Prostate gland (tissue), 2 donors: ENCODE data around the gene TAOK1. TPM values are rescaled to one million over a fixed set of nuclear protein-coding genes. Genes with fewer than 3 reads are reported as not detected.

ENCODE experiments used
- DNase-seq: peaks from one replicate; pipeline ENCODE4 v3.0.0-alpha.2; 2019; ENCODE audit warnings: low spot score
- H3K27ac ChIP-seq, 2 donors: fragments of 200-600 bp; sonication (generic); 2 replicates each; pipeline ENCODE4 v1.5.1; 2017 to 2019
- H3K27me3 ChIP-seq: fragments of 200-600 bp; sonication (generic); replicated peaks from 2 replicates; pipeline ENCODE4 v1.5.1; 2019; ENCODE audit not compliant: insufficient read depth
- H3K36me3 ChIP-seq, 2 donors: fragments of 200-600 bp; sonication (generic); 1 replicate in 1 of 2; 2 replicates in 1 of 2; pipeline versions ENCODE4 v1.5.1 to v1.8.1; 2017 to 2019
- H3K4me1 ChIP-seq: fragments of 200-600 bp; sonication (generic); replicated peaks from 2 replicates; pipeline ENCODE4 v1.5.1; 2019
- H3K4me3 ChIP-seq, 2 donors: fragments of 200-600 bp; sonication (generic); 2 replicates each; pipeline ENCODE4 v1.5.1; 2017 to 2019
- H3K9me3 ChIP-seq: fragments of 200-600 bp; sonication (generic); 2 replicates; pipeline ENCODE4 v1.5.1; 2017
- POLR2A ChIP-seq: fragments of 450-650 bp; IDR thresholded peaks from one replicate; pipeline ENCODE4 v1.6.1; 2016; ENCODE audit warnings: antibody characterized with exemption, mild to moderate bottlenecking
- POLR2AphosphoS5 ChIP-seq: sonication (generic); formaldehyde crosslinking; IDR thresholded peaks from one replicate; pipeline ENCODE4 v1.6.1; 2017; ENCODE audit warnings: antibody characterized with exemption
- WGBS: methylation state at CpG from one replicate; pipeline ENCODE4 v1.1.5; 2018; 5-methylcytosine and 5-hydroxymethylcytosine counted together
- intact Hi-C: fragments of 100-400 bp; cut with DNase I; formaldehyde crosslinking; loops from one replicate; pipeline ENCODE4 v1.14.2; 2022
- total RNA-seq, 2 donors: library from RNA; depleted of rRNA; stranded (reverse); fragments of >200 nt; gene quantifications; one replicate each; pipeline ENCODE4 v1.1.0, GENCODE V29; 2016
- TF ChIP-seq, protein P1 (sequence below), 4 experiments: fragments of 200-600 bp in 2 of 4; fragments of 450-650 bp in 2 of 4; sonication (generic) in 2 of 4; IDR thresholded peaks; 1 replicate in 3 of 4; 2 replicates in 1 of 4; pipeline ENCODE4 v1.5.1; 2016 to 2019; ENCODE audit warnings: antibody characterized with exemption in 4 of 4, mild to moderate bottlenecking in 2 of 4, moderate library complexity in 2 of 4

Gene TAOK1
- 10 to 100 TPM; 27.4 to 80.5 TPM for total RNA-seq

DNA sequence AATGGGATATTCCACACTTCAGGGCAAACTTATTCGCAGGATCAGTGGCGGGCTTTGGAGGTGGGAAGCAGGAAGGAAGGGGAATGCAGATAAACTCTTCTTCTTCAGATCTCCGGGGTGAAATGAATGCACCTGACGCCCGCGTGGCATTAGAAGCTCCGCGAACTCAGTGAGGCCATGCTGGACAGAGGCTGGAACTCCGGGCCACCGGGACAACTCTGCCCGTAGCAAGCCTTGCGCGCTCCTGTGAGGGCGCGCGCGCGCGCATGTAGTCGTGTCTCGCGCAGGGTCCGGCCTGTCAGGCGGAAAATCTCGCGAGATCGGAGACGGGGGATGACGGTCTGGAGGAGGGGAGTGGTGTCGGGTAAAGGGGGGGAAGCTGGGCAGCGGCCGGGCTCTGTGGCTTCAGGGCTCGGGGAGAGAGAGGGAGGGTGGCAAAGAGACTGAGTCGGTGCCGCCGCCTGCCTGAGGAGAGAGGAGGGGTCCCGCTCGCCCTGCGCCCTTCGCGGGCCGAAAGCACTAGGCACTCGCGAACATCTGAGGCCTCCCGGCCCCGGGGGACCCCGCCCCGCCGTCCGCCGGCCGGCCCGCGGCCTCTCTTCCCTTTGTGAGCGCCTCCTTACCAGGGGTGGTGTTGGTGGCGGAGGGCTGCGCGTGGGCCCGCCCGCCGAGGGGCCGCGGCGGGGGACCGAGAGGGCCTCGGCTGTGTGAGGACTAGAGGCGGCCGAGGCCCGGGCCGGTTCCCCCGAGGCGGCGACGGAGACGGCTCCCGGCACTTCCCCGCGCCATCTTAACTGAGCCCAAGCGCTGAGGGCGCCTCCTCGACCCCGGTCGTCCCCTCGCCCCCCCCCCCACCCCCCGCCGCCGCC lies at the start of gene TAOK1:
Gene TAOK1, plus strand, starts transcription at position 382 of the 869 bp plus-strand sequence. CDS start 61,186 bp downstream, outside the sequence.
- Histone ChIP-seq H3K27me3 (no peaks in the 10 kb centered on the region), H3K9me3 (no peaks in the 10 kb centered on the region), H3K4me1 (no peaks in the 10 kb centered on the region), H3K36me3 (no peaks in the 10 kb centered on the region), H3K4me3 (peak within 1 kb of the TSS; percentile 87 to 97), H3K27ac (peak within 1 kb of the TSS; percentile 94 to 97)
- intact Hi-C loops = no loop called here
- TF ChIP-seq, protein P1, sequence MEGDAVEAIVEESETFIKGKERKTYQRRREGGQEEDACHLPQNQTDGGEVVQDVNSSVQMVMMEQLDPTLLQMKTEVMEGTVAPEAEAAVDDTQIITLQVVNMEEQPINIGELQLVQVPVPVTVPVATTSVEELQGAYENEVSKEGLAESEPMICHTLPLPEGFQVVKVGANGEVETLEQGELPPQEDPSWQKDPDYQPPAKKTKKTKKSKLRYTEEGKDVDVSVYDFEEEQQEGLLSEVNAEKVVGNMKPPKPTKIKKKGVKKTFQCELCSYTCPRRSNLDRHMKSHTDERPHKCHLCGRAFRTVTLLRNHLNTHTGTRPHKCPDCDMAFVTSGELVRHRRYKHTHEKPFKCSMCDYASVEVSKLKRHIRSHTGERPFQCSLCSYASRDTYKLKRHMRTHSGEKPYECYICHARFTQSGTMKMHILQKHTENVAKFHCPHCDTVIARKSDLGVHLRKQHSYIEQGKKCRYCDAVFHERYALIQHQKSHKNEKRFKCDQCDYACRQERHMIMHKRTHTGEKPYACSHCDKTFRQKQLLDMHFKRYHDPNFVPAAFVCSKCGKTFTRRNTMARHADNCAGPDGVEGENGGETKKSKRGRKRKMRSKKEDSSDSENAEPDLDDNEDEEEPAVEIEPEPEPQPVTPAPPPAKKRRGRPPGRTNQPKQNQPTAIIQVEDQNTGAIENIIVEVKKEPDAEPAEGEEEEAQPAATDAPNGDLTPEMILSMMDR (IDR thresholded peaks at IDR 0.05) = peak in 1 of 4 experiments; percentile 27
- TF ChIP-seq POLR2AphosphoS5 (peak; percentile 91), POLR2A (peak; percentile 95)
- peak; percentile 99 for DNase-seq
- WGBS = 0% methylated on average over 57 of the region's 87 CpGs

DNA sequence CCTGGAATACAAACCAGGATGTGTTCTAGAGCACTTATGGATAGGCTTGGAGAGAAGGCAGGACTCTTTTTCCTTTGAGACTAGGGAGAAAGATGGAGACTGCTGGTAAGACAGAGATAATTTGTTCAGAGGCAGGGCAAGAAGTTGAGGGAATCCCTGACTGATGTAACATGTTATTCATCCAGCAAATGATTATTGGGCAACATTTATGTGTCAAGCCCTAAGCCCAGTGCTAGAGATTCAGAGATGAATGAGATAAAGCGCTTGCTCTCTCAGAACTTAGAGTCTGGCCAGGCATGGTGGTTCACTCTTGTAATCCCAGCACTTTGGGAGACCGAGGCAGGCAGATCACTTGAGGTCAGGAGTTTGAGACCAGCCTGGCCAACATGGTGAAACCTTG lies 48.4 kb upstream of the TAOK1 start:
- H3K4me1 ChIP-seq = no peaks in the 10 kb centered on the region
- 90% methylated on average over 2 of the region's 2 CpGs for WGBS
- intact Hi-C loops = no loop called here

DNA sequence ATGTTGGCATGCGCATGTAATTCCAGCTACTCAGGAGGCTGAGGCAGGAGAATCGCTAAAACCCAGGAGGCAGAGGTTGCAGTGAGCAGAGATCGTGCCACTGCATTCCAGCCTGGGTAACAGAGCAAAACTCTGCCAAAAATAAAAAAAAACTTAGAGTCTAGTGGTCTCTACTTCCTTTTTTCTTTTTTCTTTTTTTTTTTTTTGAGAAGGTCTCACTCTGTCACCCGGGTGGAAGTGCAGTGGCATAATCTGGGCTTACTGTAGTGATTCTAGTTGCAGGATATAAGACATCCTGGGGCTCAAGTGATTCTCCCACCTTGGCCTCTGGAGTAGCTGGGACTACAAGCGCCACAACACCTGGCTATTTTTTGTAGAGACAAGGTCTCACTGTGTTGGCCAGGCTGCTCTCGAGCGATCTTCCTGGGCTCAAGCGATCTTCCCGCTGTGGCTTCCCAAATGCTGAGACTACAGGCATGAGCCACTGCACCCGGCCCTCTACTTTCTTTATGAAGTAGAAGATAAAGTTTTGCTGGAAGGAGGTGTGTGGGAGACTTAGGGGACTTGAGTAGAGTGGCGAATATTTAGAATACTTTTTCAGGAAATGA lies 47.9 kb upstream of the TAOK1 start:
- no peak overlapping the region for H3K27ac ChIP-seq
- no peak for DNase-seq
- intact Hi-C loops = no loop called here
- no peaks in the 10 kb centered on the region for H3K27me3 ChIP-seq
- 87% methylated on average over 11 of the region's 11 CpGs for WGBS
- no peaks in the 10 kb centered on the region for H3K36me3 ChIP-seq
- H3K4me3 ChIP-seq = no peak overlapping the region
- H3K9me3 ChIP-seq = no peaks in the 10 kb centered on the region
- H3K4me1 ChIP-seq = no peaks in the 10 kb centered on the region
- TF ChIP-seq POLR2AphosphoS5 (no peak), POLR2A (no peak)
- TF ChIP-seq, protein P1 (IDR thresholded peaks at IDR 0.05) = no peak

More for the DNA sequence above, 48.4 kb upstream of the TAOK1 start:
- Histone ChIP-seq H3K4me3 (no peak overlapping the region), H3K27ac (no peak overlapping the region), H3K36me3 (no peaks in the 10 kb centered on the region), H3K9me3 (no peaks in the 10 kb centered on the region), H3K27me3 (no peaks in the 10 kb centered on the region)
- no peak for TF ChIP-seq POLR2A
- TF ChIP-seq, protein P1 (IDR thresholded peaks at IDR 0.05) = no peak
- TF ChIP-seq POLR2AphosphoS5 = no peak
- no peak for DNase-seq

DNA sequence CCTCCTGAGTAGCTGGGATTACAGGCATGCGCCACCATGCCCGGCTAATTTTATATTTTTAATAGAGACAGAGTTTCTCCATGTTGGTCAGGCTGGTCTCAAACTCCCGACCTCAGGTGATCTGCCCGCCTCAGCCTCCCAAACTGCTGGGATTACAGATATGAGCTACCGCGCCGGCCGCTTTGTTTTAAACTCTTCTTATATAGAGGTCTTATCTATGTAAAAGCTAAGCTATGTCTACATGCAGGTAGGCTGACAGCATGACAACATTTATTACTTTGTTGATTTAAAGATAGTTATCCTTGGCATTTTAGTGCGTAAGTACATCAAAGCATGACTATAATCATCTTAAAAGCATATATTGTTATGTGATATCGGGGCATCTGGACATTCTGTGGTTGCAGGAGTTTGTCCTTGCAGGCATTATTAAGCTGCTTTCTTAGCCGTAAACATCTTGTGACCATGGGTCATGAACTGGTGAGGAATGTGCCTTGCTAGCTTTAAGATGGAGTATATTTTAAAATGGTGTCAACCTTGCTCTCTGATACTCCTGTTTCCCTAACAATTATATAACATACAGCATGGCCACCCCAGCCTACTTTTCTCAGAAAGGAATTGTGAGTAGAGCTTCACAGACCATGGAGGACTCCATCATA lies 45.8 kb upstream of the TAOK1 start:
- 44% methylated on average over 11 of the region's 11 CpGs for WGBS
- TF ChIP-seq, protein P1 (IDR thresholded peaks at IDR 0.05) = no peak
- TF ChIP-seq POLR2A (no peak), POLR2AphosphoS5 (no peak)
- intact Hi-C loops = no loop called here
- no peaks in the 10 kb centered on the region for H3K9me3 ChIP-seq
- H3K27ac ChIP-seq = no peak overlapping the region
- H3K27me3 ChIP-seq = no peaks in the 10 kb centered on the region
- H3K4me3 ChIP-seq = no peak overlapping the region
- no peak for DNase-seq
- H3K36me3 ChIP-seq = no peaks in the 10 kb centered on the region
- no peaks in the 10 kb centered on the region for H3K4me1 ChIP-seq
